ENCODE results near the gene MTERF4.

DNA sequence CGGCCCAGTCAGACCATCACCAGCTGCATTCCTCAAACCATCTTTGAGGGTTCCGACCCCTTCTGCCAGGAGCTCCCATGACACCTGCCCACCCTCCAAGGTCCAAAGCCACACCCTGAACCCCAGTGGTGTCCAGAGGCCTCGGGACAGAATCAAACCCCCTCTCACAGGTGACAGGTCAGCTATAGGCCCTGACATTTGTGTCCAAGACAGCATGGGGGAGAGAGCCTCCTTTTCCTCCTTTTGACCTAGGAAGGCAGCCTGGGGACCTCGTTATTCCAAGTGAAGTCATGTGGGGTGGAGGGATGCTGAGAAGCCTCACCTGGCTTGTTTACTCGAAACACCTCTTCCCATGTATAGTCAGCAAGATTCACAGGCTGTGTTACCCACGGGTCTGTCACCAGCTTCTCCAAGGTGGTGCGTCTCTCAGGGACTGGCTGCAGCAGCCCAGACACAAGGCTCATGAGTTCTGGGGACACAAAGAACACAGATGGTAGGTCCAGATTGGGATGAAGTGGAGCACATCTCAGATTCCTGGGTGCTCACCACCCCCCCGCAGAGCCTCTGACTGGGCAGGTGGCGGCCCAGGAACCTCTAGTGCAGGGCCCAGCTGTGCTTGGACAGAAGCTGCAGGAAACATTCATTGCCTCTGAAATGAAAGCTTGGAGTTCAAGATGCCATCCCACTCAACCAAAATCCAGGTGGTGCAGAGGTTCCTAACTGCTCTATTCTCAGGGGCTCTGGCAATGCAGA is 5.1 kb upstream of the MTERF4 start:
- TF ChIP-seq, protein P1, sequence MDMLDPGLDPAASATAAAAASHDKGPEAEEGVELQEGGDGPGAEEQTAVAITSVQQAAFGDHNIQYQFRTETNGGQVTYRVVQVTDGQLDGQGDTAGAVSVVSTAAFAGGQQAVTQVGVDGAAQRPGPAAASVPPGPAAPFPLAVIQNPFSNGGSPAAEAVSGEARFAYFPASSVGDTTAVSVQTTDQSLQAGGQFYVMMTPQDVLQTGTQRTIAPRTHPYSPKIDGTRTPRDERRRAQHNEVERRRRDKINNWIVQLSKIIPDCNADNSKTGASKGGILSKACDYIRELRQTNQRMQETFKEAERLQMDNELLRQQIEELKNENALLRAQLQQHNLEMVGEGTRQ (IDR thresholded peaks at IDR 0.05): no peak
- TF ChIP-seq, protein P2, sequence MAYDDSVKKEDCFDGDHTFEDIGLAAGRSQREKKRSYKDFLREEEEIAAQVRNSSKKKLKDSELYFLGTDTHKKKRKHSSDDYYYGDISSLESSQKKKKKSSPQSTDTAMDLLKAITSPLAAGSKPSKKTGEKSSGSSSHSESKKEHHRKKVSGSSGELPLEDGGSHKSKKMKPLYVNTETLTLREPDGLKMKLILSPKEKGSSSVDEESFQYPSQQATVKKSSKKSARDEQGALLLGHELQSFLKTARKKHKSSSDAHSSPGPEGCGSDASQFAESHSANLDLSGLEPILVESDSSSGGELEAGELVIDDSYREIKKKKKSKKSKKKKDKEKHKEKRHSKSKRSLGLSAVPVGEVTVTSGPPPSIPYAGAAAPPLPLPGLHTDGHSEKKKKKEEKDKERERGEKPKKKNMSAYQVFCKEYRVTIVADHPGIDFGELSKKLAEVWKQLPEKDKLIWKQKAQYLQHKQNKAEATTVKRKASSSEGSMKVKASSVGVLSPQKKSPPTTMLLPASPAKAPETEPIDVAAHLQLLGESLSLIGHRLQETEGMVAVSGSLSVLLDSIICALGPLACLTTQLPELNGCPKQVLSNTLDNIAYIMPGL (CRISPR knock-in tag; IDR thresholded peaks at IDR 0.05; ENCODE audit: borderline replicate concordance): no peak
